Smooth muscle cell (in vitro differentiated cells): Measurements from ENCODE around the gene DPYSL3. TPM values are rescaled to one million over a fixed set of nuclear protein-coding genes. Genes with fewer than 3 reads are reported as not detected.

Experiments
- DNase-seq: peaks from one replicate; lab custom pipeline; 2025; ENCODE audit not compliant: unreplicated experiment; lab: John Stamatoyannopoulos, UW
- H2AFZ ChIP-seq: fragments of 200-600 bp; sonication (generic); 2 replicates; pipeline ENCODE4 v1.6.0; 2016; ENCODE audit warnings: antibody characterized with exemption, low read depth, mild to moderate bottlenecking
- H3F3A ChIP-seq: fragments of 200-600 bp; sonication (generic); 2 replicates; pipeline ENCODE4 v1.6.0; 2017; ENCODE audit warnings: antibody characterized with exemption, low read depth
- H3K27ac ChIP-seq: fragments of 200-600 bp; sonication (generic); 2 replicates; pipeline ENCODE4 v1.5.1; 2016; ENCODE audit warnings: low read depth, mild to moderate bottlenecking
- H3K27me3 ChIP-seq: fragments of 200-600 bp; sonication (generic); 2 replicates; pipeline ENCODE4 v1.6.1; 2016; ENCODE audit warnings: low read depth, mild to moderate bottlenecking
- H3K36me3 ChIP-seq: fragments of 200-600 bp; sonication (generic); 2 replicates; pipeline ENCODE4 v1.5.1; 2016; ENCODE audit warnings: low read depth
- H3K4me1 ChIP-seq: fragments of 200-600 bp; sonication (generic); 2 replicates; pipeline ENCODE4 v1.5.1; 2016; ENCODE audit warnings: low read depth
- H3K4me2 ChIP-seq: fragments of 200-600 bp; sonication (generic); 2 replicates; pipeline ENCODE4 v1.6.0; 2016; ENCODE audit warnings: mild to moderate bottlenecking
- H3K4me3 ChIP-seq: fragments of 200-600 bp; sonication (generic); 2 replicates; pipeline ENCODE4 v1.5.1; 2016; ENCODE audit warnings: mild to moderate bottlenecking
- H3K79me2 ChIP-seq: fragments of 200-600 bp; sonication (generic); 2 replicates; pipeline ENCODE4 v1.6.0; 2016; ENCODE audit warnings: low read depth, mild to moderate bottlenecking
- H3K9ac ChIP-seq: fragments of 200-600 bp; sonication (generic); 2 replicates; pipeline ENCODE4 v1.6.0; 2016; ENCODE audit warnings: low read depth
- H3K9me3 ChIP-seq: fragments of 200-600 bp; sonication (generic); replicated peaks from 2 replicates; pipeline ENCODE4 v1.5.1; 2016; ENCODE audit warnings: low read depth
- H4K20me1 ChIP-seq: fragments of 200-600 bp; sonication (generic); 2 replicates; pipeline ENCODE4 v1.6.0; 2016; ENCODE audit warnings: low read depth
- CTCF ChIP-seq: fragments of 200-600 bp; sonication (generic); IDR thresholded peaks from 2 replicates; pipeline ENCODE4 v1.5.1; 2017; ENCODE audit warnings: borderline replicate concordance, mild to moderate bottlenecking, antibody characterized with exemption; ENCODE audit not compliant: insufficient read depth, poor library complexity, severe bottlenecking
- WGBS: methylation state at CpG from one replicate; pipeline ENCODE4 v1.1.7; 2016; ENCODE audit warnings: low lambda C conversion rate; 5-methylcytosine and 5-hydroxymethylcytosine counted together
- polyA plus RNA-seq: library from polyadenylated mRNA; unstranded; fragments of >200 nt; fragmentation: Nextera tagmentation; extraction: Ambion mirVana; gene quantifications from 2 replicates; pipeline ENCODE4 v1.2.1, GENCODE V29; 2016
- total RNA-seq: library from RNA; depleted of rRNA; stranded (reverse); fragments of >200 nt; gene quantifications from 2 replicates; pipeline ENCODE4 v1.2.3, GENCODE V29; 2014

Gene DPYSL3
- total and polyA plus RNA-seq, 2 experiments from 2014 or later: 65.5 to 124 TPM

- Histone ChIP-seq H3F3A (no peaks in the 10 kb centered on the region), H3K4me1 (no peaks in the 10 kb centered on the region), H3K9me3 (no peaks in the 10 kb centered on the region), H3K4me2 (no peak overlapping the region), H3K27me3 (no peaks in the 10 kb centered on the region), H3K27ac (no peak overlapping the region), H3K4me3 (no peak overlapping the region), H3K9ac (no peak overlapping the region), H4K20me1 (no peaks in the 10 kb centered on the region), H2AFZ (no peak overlapping the region), H3K79me2 (no peaks in the 10 kb centered on the region), H3K36me3 (no peaks in the 10 kb centered on the region)
- no peak for TF ChIP-seq CTCF
- 82% methylated on average over 4 of the region's 4 CpGs for WGBS
- DNase-seq: no peak
Measured at GRCh38 chr5:147361441-147362175, 148.3 kb downstream of the DPYSL3 start.

- no peaks in the 10 kb centered on the region for H3K79me2 ChIP-seq
- 86% methylated on average over 2 of the region's 2 CpGs for WGBS
- H3K9me3 ChIP-seq: no peaks in the 10 kb centered on the region
- H3K27ac ChIP-seq: no peak overlapping the region
- DNase-seq: no peak
- no peak overlapping the region for H3K9ac ChIP-seq
- H3K27me3 ChIP-seq: no peaks in the 10 kb centered on the region
- no peaks in the 10 kb centered on the region for H4K20me1 ChIP-seq
- no peak for TF ChIP-seq CTCF
- H3K4me2 ChIP-seq: no peak overlapping the region
- H3K4me1 ChIP-seq: no peaks in the 10 kb centered on the region
- H3F3A ChIP-seq: no peaks in the 10 kb centered on the region
- no peak overlapping the region for H3K4me3 ChIP-seq
- H2AFZ ChIP-seq: no peak overlapping the region
- H3K36me3 ChIP-seq: no peaks in the 10 kb centered on the region
Measured at GRCh38 chr5:147360816-147361215, 149.1 kb downstream of the DPYSL3 start.

- H3K4me2 ChIP-seq: no peak overlapping the region
- 93% methylated on average over 2 of the region's 2 CpGs for WGBS
- no peak for TF ChIP-seq CTCF
Measured at GRCh38 chr5:147359581-147359980, 150.3 kb downstream of the DPYSL3 start.

GRCh38 chr5:147359101-147359500 lies 150.8 kb downstream of the DPYSL3 start:
- Histone ChIP-seq H3F3A (no peaks in the 10 kb centered on the region), H3K9ac (no peak overlapping the region), H3K4me2 (no peak overlapping the region), H3K9me3 (no peaks in the 10 kb centered on the region), H3K4me1 (no peaks in the 10 kb centered on the region), H3K79me2 (no peaks in the 10 kb centered on the region), H2AFZ (no peak overlapping the region), H3K27ac (no peak overlapping the region), H3K27me3 (no peaks in the 10 kb centered on the region), H3K4me3 (no peak overlapping the region), H3K36me3 (no peaks in the 10 kb centered on the region), H4K20me1 (no peaks in the 10 kb centered on the region)
- WGBS: 58% methylated on average over 1 of the region's 1 CpG
- no peak for TF ChIP-seq CTCF
- no peak for DNase-seq

More at GRCh38 chr5:147359581-147359980, 150.3 kb downstream of the DPYSL3 start:
- Histone ChIP-seq H3K4me1 (no peaks in the 10 kb centered on the region), H3K9me3 (no peaks in the 10 kb centered on the region), H3F3A (no peaks in the 10 kb centered on the region), H3K27ac (no peak overlapping the region), H2AFZ (no peak overlapping the region), H3K4me3 (no peak overlapping the region), H3K9ac (no peak overlapping the region), H3K79me2 (no peaks in the 10 kb centered on the region), H3K27me3 (no peaks in the 10 kb centered on the region), H4K20me1 (no peaks in the 10 kb centered on the region), H3K36me3 (no peaks in the 10 kb centered on the region)
- no peak for DNase-seq
